DMS114 treated with DMSO at 0.1 percent for 48 hours (cell line): ENCODE data around the gene PLTP.
A peak's percentile ranks its signal among the peaks of the same experiment; 100 is the strongest.
"Not testable (repeated sequence)": the region's sequence is repeated elsewhere in the genome, so short reads cannot be mapped to it uniquely, and the experiment has no call there.

Source experiments
- DNase-seq: peaks from one replicate; lab custom pipeline; 2025; ENCODE audit not compliant: unreplicated experiment; lab: John Stamatoyannopoulos, UW

PLTP gene

DNA sequence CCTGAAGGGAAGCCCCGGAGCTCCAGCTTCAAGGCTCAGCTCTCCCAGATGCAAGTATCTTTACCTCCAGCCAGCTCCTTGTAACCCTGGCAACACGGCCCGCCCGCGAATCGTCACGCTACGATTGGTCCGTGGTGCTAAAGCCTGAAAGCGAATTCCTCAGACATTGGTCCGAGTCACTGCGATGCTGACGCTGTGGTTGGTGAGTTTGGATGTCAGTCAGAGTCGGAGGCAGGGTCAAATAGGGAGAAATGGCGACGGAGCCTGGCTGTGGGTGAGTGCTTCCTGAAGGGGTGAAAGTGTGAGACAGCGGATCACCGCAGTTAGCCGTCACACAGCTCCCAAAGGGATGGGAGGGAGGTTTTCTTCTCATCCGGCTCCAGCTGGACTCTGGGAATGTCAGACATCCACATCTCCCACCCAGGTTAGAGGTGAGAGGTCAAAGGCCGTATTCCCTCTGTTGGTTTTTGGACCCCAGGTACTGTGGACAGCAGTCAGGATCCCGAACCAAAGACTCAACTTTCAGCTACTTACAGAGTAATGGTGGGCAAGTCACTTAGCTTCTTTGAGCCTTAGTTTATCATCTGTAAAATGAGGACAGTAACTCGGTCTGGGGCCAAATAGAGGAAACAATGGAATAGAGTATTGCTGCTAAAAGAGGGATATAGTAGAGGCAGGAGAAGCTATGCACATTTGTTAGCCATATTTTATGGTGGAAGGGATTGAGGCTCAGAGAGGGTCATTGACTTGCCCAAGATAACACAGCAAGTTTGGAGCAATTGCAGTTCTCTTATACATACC, 30.8 kb downstream of the PLTP start, which contains the start of gene ZSWIM1:
Gene ZSWIM1, plus strand, starts transcription at position 240 of the 801 bp plus-strand sequence. CDS start 1,366 bp downstream, outside the sequence.
- DNase-seq: peak; percentile 94

DNA sequence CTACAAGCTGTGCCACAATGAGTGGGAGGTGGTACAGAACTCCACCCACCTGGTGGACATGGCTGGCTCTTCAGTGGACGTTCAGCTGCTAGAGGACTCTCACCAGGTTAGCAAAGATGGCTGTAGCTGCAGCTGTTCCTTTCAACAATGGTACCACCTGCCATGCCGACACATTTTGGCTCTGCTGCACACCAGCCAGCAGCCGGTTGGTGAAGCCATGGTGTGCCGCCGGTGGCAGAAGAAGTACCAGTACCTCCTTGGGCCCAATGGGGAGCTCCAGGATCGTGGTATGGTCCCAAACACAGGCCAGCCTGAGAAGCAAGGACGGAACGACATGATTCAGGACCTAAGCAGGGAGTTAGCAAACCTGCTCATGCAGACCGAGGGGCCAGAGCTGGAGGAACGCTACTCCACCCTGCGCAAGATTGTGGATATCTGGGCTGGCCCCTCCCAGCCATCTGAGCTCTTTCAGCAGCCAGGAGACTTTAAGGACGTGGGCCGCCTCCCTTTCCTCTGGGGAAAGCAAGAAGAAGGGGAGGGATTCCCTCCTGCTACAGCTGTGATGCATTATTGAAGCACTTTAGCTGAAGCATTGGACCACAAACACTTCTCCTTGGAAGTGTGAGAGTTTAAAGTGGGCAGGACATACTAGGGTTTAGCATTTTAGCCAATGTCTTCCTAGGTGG, 33.7 kb downstream of the PLTP start:
- DNase-seq: no peak

DNA sequence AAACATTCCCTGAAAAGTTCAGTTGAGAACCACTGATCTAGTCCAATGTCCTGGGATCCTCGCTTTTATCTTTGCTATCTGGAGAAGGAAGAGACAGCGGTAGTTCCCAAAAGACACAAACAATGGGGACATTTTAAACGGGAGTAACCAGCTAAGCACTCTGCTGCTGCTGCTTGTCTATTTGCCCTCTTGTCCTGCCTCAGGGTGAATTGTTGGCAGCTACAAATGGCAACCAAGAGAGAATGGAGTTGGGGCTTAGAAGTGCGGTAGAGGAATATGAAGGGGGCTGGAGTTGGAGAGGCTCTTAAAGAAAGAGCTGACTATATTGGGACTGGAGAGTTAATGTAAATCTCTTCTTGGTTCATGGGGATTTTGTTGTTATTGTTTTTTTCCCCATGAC, 37.4 kb downstream of the PLTP start:
- DNase-seq: no peak

DNA sequence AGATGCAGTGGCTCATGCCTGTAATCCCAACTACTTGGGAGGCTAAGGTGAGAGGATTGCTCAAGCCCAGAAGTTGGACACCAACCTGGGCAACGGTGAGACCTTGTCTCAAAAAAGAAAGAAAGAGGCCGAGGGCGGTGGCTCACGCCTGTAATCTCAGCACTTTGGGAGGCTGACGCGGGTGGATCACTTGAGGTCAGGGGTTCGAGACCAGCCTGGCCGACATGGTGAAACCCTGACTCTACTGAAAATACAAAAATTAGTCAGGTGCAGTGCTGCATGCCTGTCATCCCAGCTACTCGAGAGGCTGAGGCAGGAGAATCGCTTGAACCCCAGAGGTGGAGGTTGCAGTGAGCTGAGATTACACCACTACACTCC, 37.9 kb downstream of the PLTP start:
- not testable (repeated sequence) for DNase-seq

DNA sequence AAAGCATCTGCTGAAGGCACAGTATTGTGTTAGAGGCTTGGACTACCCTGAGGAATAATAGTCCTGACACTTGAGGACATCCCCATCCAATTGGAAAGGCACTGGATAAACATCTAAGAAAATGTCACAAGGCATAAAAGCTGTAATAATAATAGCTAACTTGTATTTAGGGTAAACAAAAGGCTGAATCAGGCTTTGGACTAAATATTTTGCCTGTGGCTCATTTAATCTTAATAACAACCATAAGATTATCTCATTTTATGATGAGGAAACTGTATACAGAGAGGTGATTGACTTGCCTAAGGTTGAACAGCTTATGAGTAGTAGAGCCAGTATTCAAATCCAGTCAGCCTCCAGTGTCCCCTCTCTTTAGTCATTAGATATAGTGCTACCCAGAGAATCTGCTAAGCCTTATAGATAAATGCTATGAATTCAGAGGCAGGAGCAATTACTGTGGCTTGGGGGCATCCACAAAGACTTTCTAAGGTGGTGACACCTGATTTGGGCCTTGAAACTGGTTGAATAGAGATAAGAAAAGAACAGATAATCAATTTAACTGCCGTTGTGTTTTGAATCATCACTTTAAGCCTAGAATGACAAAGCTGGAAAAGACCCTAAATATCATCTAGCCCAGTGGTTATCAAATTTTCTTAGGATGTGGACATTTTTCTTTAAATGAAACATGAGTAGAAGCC, 38.4 kb downstream of the PLTP start:
- DNase-seq: no peak

DNA sequence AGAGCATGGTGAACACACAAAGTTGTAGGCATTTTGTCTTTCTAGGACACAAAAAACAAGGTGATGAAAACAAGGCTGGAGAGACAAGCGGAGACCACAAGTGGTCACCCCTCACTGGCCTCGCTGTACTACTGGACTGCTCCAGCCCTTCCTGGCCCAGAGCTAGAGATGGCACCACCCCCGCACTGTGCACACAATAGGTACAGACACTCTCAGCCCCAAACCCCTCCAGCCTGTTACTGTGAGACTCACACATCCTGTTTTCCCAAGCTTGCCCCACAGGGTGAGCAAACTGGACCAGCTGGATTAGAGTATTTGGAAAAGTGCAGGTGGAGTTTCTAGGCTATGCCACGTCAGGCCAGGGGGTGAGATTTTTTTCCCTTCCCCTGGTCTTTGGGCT, 39.3 kb downstream of the PLTP start:
- no peak for DNase-seq

DNA sequence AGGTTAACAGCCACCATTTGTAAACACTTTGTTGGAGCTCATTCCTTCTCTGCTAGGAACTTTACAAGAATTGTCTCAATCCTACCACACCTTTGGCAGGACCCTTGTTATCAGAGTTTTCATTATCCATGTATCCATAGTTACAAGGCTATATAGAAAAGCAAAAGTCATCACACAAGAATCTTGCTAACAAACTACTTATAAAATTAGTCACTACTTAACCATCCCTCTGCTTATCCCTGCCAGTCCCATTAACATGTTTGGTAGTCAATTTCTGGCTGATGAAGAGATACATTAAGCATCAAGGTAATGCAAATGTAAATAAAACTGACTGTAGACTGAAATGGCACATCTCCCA, 44.2 kb downstream of the PLTP start:
- DNase-seq: no peak

DNA sequence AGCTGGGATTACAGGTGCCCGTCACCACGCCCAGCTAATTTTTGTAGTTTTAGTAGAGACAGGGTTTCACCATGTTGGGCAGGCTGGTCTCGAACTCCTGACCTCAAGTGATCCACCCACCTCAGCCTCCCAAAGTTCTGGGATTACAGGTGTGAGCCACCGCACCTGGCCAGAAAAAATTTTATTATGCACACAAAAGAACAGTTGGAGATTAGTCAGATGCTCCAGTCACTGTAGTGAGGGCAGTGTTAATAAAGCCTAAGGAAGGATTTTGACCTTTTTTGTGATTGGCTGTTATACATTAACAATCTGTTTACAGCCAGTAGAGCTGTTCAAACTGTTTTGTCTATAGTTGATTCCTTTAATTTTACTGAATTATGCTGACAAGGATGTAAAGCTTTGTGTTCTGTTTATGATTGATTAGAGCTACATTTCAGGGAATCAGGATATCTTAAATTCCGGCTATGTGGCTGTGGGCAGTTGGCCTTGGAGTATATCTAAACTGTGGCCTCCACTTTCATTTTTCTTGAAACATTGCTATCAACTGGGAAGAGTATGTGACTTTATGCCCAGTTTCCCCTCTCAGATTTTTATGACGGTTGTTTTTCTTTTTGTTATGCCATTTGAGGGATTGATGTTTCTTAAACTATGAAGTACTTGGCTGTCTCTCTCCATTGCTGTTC, 44.7 kb downstream of the PLTP start:
- no peak for DNase-seq

DNA sequence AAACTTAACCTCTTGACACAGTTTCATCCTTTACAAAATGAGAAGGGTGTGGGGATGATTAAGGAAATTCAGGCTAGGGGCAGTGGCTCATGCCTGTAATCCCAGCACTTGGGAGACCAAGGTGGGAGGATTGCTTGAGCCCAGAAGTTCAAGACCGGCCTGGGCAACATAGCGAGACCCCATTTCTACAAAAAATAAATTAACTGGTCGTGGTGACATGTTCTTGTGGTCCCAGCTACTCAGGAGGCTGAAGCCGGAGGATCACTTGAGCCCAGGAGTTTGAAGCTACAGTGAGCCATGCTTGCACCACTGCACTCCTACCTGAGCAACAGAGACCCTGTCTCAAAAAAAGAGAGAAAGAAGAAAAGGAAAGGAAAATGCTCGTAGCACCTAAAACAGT, 45.5 kb downstream of the PLTP start:
- DNase-seq: no peak

DNA sequence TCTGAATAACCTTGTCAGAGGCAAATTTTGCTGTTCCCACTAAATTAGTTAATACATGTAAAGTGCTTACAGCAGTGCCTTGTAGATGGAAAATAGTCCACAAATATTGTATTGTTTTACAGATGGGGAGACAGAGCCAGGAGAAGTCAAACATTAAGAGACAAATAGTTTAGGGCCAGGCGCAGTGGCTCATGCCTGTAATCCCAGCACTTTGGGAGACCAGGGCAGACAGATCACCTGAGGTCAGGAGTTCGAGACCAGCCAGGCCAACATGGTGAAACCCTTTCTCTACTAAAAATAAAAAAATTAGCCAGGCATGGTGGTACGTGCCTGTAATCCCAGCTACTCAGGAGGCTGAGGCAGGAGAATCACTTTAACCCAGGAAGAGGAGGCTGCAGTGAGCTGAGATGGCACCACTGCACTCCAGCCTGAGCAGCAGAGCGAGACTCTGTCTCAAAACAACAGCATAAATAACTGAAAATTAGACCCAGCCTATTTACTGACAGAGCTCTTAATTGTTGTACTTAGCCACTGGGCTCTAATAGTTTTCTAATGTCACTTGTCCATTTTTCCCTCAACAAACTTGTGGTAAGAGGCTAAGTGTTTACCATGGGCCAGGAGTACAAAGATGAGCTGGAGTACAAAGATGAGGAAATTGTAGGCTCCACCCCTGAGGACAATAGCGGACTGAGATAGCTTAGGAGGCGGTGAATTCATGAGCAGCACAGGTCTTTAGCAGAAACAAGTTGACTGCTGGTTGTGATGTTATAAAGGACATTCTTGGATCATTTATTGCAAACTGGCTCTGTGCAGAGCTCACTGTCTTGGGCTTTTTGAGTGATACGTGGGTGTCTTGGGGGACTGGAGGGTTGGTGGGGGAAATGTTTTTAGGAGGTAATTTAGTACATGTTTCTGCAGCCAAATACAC, 48.1 kb downstream of the PLTP start:
- DNase-seq: no peak

DNA sequence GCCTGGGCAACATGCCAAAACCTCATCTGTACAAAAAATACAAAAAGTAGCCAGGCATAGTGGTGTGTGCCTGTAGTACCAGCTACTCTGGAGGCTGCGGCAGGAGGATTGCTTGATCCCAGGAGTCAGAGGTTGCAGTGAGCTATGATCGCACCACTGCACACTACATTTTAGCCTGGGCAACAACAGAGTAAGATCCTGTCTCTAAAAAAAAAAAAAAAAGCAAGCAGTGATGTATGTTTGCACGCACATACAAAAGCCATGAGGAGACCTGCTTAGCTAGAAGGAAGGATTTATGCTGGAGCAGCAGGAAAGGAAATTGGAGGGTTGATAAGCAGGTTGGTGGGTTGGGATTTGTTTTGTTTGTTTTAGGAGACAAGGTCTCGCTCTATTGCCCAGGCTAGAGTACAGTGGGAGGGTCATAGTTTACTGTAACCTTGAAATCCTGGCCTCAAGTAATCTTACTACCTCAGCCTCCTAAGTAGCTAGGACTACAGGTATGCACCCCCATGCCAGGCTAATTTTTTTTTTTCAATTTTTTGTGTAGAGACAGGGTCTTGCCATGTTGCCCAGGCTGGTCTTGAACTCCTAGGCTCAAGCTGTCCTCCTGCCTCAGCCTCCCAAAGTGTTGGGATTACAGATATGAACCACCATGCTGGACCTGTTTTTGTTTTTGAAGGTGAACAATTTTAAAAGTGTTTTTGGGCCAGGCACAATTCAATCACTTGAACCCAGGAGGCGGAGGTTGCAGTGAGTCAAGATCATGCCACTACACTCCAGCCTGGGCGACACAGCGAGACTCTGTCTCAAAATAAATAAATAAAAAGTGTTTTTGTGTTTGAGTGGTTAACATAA, 50.5 kb downstream of the PLTP start:
- no peak for DNase-seq

DNA sequence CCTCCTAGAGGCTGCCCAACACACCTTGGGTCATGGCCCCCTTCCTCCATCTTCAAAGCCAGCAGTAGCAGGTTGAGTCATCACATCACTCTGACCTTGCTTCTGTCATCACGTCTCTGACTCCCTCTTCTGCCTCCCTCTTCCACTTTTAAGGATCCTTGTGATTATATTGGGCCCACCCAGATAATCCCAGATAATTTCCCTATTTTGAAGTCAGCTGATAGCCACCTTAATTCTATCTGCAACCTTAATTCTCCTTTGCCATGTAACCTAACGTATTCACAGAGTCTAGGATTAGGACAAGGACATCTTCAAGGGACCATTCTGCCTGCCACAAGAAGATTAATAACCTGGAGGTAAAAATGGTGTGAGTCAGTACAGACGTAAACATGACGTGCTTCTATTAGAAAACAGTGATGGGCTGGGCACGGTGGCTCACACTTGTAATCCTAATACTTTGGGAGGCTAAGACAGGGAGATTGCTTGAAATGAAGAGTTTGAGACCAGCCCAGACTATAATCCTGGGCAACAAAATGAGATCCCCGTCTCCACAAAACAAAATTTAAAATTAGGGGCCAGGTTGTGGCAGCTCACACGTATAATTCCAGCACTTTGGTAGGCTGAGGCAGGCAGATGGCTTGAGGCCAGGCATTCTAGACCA, 51.3 kb downstream of the PLTP start:
- DNase-seq: no peak

DNA sequence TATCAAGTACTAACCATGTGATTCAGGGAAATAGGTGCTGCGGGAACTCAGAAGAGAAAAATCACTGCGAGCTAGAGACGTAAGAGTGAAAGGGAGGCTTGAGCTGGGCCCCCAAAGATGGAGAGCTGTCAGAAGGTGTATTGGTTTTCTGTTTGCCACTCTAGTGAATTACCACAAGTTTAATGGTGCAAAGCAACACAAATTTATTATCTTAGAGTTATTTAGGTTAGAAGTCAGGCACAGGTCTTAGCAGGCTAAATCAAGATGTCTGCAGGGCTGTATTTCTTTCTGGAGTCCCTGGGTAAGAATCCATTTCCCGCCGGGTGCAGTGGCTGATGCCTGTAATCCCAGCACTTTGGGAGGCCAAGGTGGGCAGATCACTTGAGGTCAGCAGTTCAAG, 52.0 kb downstream of the PLTP start:
- no peak for DNase-seq

DNA sequence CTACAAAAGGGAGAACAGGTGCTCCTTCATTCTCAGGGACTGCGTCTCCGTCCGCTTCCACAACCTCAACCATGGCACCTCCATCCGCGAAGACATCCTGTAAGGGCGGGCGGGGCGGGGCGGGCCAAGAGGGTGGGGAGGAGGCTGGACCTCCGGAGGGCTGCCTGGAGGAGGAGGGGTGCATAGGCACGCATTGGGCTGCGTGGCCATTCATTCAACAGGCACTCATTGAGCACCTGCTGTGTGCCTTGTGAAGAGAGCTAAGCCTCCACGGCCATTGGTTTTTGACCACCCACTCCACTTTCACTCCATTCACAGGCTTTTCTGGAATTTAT, 54.1 kb downstream of the PLTP start:
- no peak for DNase-seq

DNA sequence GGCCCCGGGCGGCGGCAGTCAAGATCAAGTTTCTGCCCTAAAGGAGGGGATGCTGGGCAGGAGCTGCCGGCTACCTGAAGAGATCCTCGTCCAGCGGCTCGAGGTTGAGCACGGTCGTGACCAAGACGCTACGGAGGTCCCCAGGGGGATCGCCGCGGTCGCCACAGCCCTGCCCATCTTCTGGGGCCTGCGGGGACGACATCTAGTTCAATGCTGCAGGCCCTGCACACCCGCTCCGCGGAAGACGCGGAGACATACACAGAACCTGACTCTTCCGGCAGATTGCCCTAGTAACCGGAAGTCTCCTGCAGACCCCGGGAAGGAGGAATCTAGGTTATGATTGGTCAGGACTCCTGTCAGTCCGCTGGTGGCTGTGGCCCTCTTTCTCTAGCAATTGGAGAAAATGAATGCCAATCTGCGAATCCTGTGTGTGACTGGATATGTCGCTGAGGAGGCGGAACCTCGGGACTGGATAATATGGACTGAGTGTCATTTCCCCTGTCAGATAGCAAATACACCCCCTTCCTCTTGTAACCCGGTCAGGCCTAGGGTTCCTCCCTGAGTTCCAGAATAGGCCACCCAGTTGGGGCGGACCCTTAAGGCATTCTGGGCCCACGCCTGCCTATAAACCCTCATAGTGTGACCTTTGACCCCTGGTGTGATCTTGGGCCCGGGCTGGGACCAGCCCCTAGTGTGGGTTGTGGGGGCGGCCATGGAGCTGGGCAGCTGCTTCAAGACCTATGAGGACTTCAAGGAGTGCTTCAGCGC, 54.7 kb downstream of the PLTP start, which contains the start of the genes ACOT8 and ZSWIM3:
Gene ACOT8, minus strand, starts transcription at position 279 of the 768 bp plus-strand sequence. Its CDS starts 77 bp downstream, at position 202.
Gene ZSWIM3, plus strand, starts transcription at position 501 of the 768 bp plus-strand sequence. Its CDS starts 212 bp downstream, at position 713.
- DNase-seq: peak; percentile 98

DNA sequence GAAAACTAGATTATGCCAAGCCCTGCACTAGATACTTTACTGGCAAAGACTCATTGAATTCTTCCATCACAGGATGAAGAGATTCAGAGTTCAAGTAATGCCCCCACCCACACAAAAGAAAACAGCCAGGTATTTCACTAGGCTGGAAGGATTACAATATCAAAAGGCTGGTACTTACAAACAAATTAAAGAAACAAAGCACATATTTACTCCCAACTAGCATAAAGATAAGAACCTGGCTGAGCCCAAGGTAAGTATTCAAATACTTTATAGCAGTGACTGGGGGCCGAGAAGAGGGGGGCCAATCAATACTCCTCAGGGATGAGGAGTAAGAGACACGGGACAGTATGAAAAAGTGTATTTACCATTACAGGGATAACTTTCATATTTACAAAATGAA, 58.5 kb downstream of the PLTP start:
- no peak for DNase-seq

DNA sequence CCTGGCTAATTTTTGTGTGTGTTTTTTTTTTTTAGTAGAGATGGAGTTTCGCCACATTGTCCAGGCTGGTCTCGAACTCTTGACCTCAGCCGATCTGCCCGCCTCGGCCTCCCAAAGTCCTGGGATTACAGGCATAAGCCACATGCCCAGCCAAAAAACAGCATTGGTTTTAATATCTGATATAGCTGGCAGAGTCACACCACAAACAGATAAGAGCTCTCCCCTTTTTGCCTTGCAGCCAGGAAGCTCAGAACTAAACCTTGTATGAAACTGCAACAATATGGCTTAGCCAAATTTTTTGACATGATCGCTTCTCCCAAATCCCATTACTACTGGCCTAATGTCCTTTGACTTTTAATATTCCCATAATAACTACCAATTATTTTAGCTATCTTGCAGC, 59.6 kb downstream of the PLTP start:
- no peak for DNase-seq

DNA sequence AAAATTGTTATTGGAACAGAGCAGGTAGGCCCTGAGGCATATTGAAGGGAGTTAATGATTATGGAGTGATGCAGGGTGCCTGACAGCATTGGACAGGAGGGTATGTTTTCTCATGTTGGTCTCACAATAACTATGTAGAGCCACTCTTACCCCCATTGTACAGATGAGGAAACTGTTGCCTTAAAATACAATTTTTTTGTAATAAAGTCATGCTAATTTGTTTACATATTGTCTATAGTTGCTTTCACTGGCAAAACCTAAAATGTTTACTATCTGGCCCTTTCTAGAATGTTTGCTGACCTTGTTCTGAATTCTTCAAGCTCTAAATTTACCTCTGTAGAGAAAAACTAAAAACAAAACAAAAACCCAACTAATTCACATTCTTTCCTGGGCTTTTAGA, 60.5 kb downstream of the PLTP start:
- no peak for DNase-seq
